Measurements from ENCODE around the gene CDK5RAP3. TPM values are rescaled to one million over a fixed set of nuclear protein-coding genes. Genes with fewer than 3 reads are reported as not detected.

CDK5RAP3 gene
- total and polyA plus RNA-seq, 3 experiments from 2014 or later: 81.3 to 184 (median 178) TPM

GRCh38 chr17:48003417-48004151, 32.7 kb downstream of the CDK5RAP3 start:
- H3K4me3 ChIP-seq (ENCODE audit: low read length): no peak overlapping the region
- no peak overlapping the region for H3K27ac ChIP-seq (ENCODE audit: low read depth, low read length)
- no peaks in the 10 kb centered on the region for H3K36me3 ChIP-seq (ENCODE audit: insufficient read depth, low read length)
- no peaks in the 10 kb centered on the region for H3K4me1 ChIP-seq (ENCODE audit: insufficient read depth, low read length)
- no peak for DNase-seq
- no peaks in the 10 kb centered on the region for H3K9me3 ChIP-seq (ENCODE audit: low read length)
- no peaks in the 10 kb centered on the region for H3K4me1 Mint-ChIP-seq
- H3K9me3 Mint-ChIP-seq: no peaks in the 10 kb centered on the region
- no peak overlapping the region for H3K4me3 Mint-ChIP-seq
- ChIA-PET CTCF (interaction anchor here (1.8 kb wide), 1 partner anchor 33 kb away, joined by 4 read pairs; the partner anchor contains the start of gene CDK5RAP3), POLR2A (no interaction called here)
- H3K27me3 ChIP-seq (ENCODE audit: insufficient read depth, low read length, poor library complexity, severe bottlenecking): no peaks in the 10 kb centered on the region
- H3K27ac Mint-ChIP-seq: peak overlapping the region in 1 of 8 donors; percentile 72
- H3K27me3 Mint-ChIP-seq: peaks cover 13 to 26% of the 10 kb centered on the region in 2 donors
- no peaks in the 10 kb centered on the region for H3K36me3 Mint-ChIP-seq

- Mint-ChIP-seq H3K4me1 (no peaks in the 10 kb centered on the region), H3K9me3 (no peaks in the 10 kb centered on the region), H3K4me3 (no peak overlapping the region), H3K27me3 (peaks cover 19 to 34% of the 10 kb centered on the region in 2 donors), H3K36me3 (no peaks in the 10 kb centered on the region), H3K27ac (no peak overlapping the region)
- H3K4me1 ChIP-seq (ENCODE audit: insufficient read depth, low read length): no peaks in the 10 kb centered on the region
- peaks cover under 1% of the 10 kb centered on the region for H3K27me3 ChIP-seq (ENCODE audit: insufficient read depth, low read length, poor library complexity, severe bottlenecking)
- no peak overlapping the region for H3K27ac ChIP-seq (ENCODE audit: low read depth, low read length)
- POLR2A ChIA-PET: no interaction called here
- CTCF ChIA-PET: no interaction called here
- no peaks in the 10 kb centered on the region for H3K9me3 ChIP-seq (ENCODE audit: low read length)
- no peak overlapping the region for H3K4me3 ChIP-seq (ENCODE audit: low read length)
- DNase-seq: no peak
- no peaks in the 10 kb centered on the region for H3K36me3 ChIP-seq (ENCODE audit: insufficient read depth, low read length)
These were observed 34.1 kb downstream of the CDK5RAP3 start for GRCh38 chr17:48004983-48005382.

GRCh38 chr17:48006936-48007709, 36.2 kb downstream of the CDK5RAP3 start:
- peaks cover 8% of the 10 kb centered on the region for H3K4me1 ChIP-seq (ENCODE audit: insufficient read depth, low read length)
- CTCF ChIA-PET: no interaction called here
- Mint-ChIP-seq H3K4me1 (peaks cover 6 to 11% (median 10%) of the 10 kb centered on the region in 3 donors), H3K9me3 (no peaks in the 10 kb centered on the region), H3K27ac (no peak overlapping the region), H3K4me3 (no peak overlapping the region), H3K36me3 (no peaks in the 10 kb centered on the region), H3K27me3 (peaks cover 30 to 47% of the 10 kb centered on the region in 2 donors)
- no peak overlapping the region for H3K4me3 ChIP-seq (ENCODE audit: low read length)
- no peak overlapping the region for H3K27ac ChIP-seq (ENCODE audit: low read depth, low read length)
- no peaks in the 10 kb centered on the region for H3K9me3 ChIP-seq (ENCODE audit: low read length)
- DNase-seq: no peak
- H3K36me3 ChIP-seq (ENCODE audit: insufficient read depth, low read length): no peaks in the 10 kb centered on the region
- peaks cover 11% of the 10 kb centered on the region for H3K27me3 ChIP-seq (ENCODE audit: insufficient read depth, low read length, poor library complexity, severe bottlenecking)
- POLR2A ChIA-PET: no interaction called here

GRCh38 chr17:48010193-48010592, 39.3 kb downstream of the CDK5RAP3 start:
- Mint-ChIP-seq H3K27me3 (peaks cover 39 to 58% of the 10 kb centered on the region in 2 donors), H3K36me3 (no peaks in the 10 kb centered on the region), H3K4me1 (peaks cover 8 to 17% (median 11%) of the 10 kb centered on the region in 3 donors), H3K27ac (no peak overlapping the region), H3K4me3 (no peak overlapping the region), H3K9me3 (no peaks in the 10 kb centered on the region)
- no peak for DNase-seq
- Histone ChIP-seq H3K9me3 (ENCODE audit: low read length) (no peaks in the 10 kb centered on the region), H3K4me1 (ENCODE audit: insufficient read depth, low read length) (peaks cover 12% of the 10 kb centered on the region), H3K36me3 (ENCODE audit: insufficient read depth, low read length) (no peaks in the 10 kb centered on the region), H3K27me3 (ENCODE audit: insufficient read depth, low read length, poor library complexity, severe bottlenecking) (peaks cover 22% of the 10 kb centered on the region), H3K27ac (ENCODE audit: low read depth, low read length) (no peak overlapping the region), H3K4me3 (ENCODE audit: low read length) (no peak overlapping the region)
- ChIA-PET POLR2A (no interaction called here), CTCF (interaction anchor here (1.6 to 2.7 kb wide), 2 partner anchors 32 to 34 kb away, joined by 4 to 8 read pairs; no protein-coding TSS in a partner anchor)

- Mint-ChIP-seq H3K27me3 (peaks cover 41 to 58% of the 10 kb centered on the region in 2 donors), H3K4me1 (peaks cover 8 to 21% (median 11%) of the 10 kb centered on the region in 3 donors)
- peak overlapping the region; percentile 29 for H3K4me3 ChIP-seq (ENCODE audit: low read length)
These were observed 40.7 kb downstream of the CDK5RAP3 start for GRCh38 chr17:48011405-48012150.

GRCh38 chr17:48012151-48012520, 41.2 kb downstream of the CDK5RAP3 start:
- Histone ChIP-seq H3K4me3 (ENCODE audit: low read length) (peak overlapping the region; percentile 29), H3K27me3 (ENCODE audit: insufficient read depth, low read length, poor library complexity, severe bottlenecking) (peaks cover 22% of the 10 kb centered on the region), H3K27ac (ENCODE audit: low read depth, low read length) (no peak overlapping the region), H3K9me3 (ENCODE audit: low read length) (no peaks in the 10 kb centered on the region), H3K4me1 (ENCODE audit: insufficient read depth, low read length) (peaks cover 12% of the 10 kb centered on the region), H3K36me3 (ENCODE audit: insufficient read depth, low read length) (no peaks in the 10 kb centered on the region)
- POLR2A ChIA-PET: no interaction called here
- Mint-ChIP-seq H3K27ac (no peak overlapping the region), H3K27me3 (peaks cover 41 to 54% of the 10 kb centered on the region in 2 donors), H3K9me3 (no peaks in the 10 kb centered on the region), H3K36me3 (no peaks in the 10 kb centered on the region), H3K4me1 (peaks cover 8 to 21% (median 11%) of the 10 kb centered on the region in 3 donors), H3K4me3 (peak overlapping the region; percentile 15 to 82 (median 77))
- CTCF ChIA-PET: interaction anchor here (1.6 to 2.3 kb wide), 2 partner anchors 13 to 41 kb away, joined by 4 to 8 read pairs; partner anchors contain the start of gene CDK5RAP3
- DNase-seq: peak; percentile 52 to 82 (median 61)

More at GRCh38 chr17:48011405-48012150, 40.7 kb downstream of the CDK5RAP3 start:
- Mint-ChIP-seq H3K27ac (peak overlapping the region in 6 of 8 donors; percentile 1 to 32 (median 6)), H3K4me3 (peak overlapping the region; percentile 27 to 82 (median 77)), H3K36me3 (no peaks in the 10 kb centered on the region), H3K9me3 (no peaks in the 10 kb centered on the region)
- CTCF ChIA-PET: interaction anchor here (0.7 to 2.7 kb wide), 7 partner anchors 9 to 83 kb away, joined by 3 to 8 read pairs (median 4); partner anchors contain the start of gene CDK5RAP3
- Histone ChIP-seq H3K27me3 (ENCODE audit: insufficient read depth, low read length, poor library complexity, severe bottlenecking) (peaks cover 22% of the 10 kb centered on the region), H3K9me3 (ENCODE audit: low read length) (no peaks in the 10 kb centered on the region), H3K4me1 (ENCODE audit: insufficient read depth, low read length) (peaks cover 12% of the 10 kb centered on the region), H3K36me3 (ENCODE audit: insufficient read depth, low read length) (no peaks in the 10 kb centered on the region), H3K27ac (ENCODE audit: low read depth, low read length) (no peak overlapping the region)
- peak in 3 of 5 donors; percentile 9 to 63 (median 32) for DNase-seq
- POLR2A ChIA-PET: no interaction called here

- no peak overlapping the region for H3K4me3 ChIP-seq (ENCODE audit: low read length)
- ChIA-PET CTCF (interaction anchor here (1.6 to 2.3 kb wide), 2 partner anchors 13 to 42 kb away, joined by 4 to 8 read pairs; partner anchors contain the start of gene CDK5RAP3), POLR2A (no interaction called here)
- no peaks in the 10 kb centered on the region for H3K9me3 ChIP-seq (ENCODE audit: low read length)
- Mint-ChIP-seq H3K27me3 (peaks cover 40 to 48% of the 10 kb centered on the region in 2 donors), H3K36me3 (no peaks in the 10 kb centered on the region), H3K27ac (no peak overlapping the region), H3K4me1 (peaks cover 10 to 25% (median 11%) of the 10 kb centered on the region in 3 donors), H3K4me3 (peak overlapping the region in 6 of 7 donors; percentile 11 to 81 (median 61)), H3K9me3 (no peaks in the 10 kb centered on the region)
- no peaks in the 10 kb centered on the region for H3K36me3 ChIP-seq (ENCODE audit: insufficient read depth, low read length)
- H3K27ac ChIP-seq (ENCODE audit: low read depth, low read length): no peak overlapping the region
- DNase-seq: no peak
- H3K27me3 ChIP-seq (ENCODE audit: insufficient read depth, low read length, poor library complexity, severe bottlenecking): peaks cover 22% of the 10 kb centered on the region
- peaks cover 12% of the 10 kb centered on the region for H3K4me1 ChIP-seq (ENCODE audit: insufficient read depth, low read length)
These were observed 41.7 kb downstream of the CDK5RAP3 start for GRCh38 chr17:48012654-48013053.
